Hematopoietic multipotent progenitor cell treated with erythropoietin and hydrocortisone succinate and interleukin-3 and kit ligand, for 8 days (in vitro differentiated cells): ENCODE data around the gene ERGIC1.
A peak's percentile ranks its signal among the peaks of the same experiment; 100 is the strongest.

Experiments
- DNase-seq: peaks from one replicate; pipeline ENCODE4 v3.0.0-alpha.2; 2015

ERGIC1 gene

DNA sequence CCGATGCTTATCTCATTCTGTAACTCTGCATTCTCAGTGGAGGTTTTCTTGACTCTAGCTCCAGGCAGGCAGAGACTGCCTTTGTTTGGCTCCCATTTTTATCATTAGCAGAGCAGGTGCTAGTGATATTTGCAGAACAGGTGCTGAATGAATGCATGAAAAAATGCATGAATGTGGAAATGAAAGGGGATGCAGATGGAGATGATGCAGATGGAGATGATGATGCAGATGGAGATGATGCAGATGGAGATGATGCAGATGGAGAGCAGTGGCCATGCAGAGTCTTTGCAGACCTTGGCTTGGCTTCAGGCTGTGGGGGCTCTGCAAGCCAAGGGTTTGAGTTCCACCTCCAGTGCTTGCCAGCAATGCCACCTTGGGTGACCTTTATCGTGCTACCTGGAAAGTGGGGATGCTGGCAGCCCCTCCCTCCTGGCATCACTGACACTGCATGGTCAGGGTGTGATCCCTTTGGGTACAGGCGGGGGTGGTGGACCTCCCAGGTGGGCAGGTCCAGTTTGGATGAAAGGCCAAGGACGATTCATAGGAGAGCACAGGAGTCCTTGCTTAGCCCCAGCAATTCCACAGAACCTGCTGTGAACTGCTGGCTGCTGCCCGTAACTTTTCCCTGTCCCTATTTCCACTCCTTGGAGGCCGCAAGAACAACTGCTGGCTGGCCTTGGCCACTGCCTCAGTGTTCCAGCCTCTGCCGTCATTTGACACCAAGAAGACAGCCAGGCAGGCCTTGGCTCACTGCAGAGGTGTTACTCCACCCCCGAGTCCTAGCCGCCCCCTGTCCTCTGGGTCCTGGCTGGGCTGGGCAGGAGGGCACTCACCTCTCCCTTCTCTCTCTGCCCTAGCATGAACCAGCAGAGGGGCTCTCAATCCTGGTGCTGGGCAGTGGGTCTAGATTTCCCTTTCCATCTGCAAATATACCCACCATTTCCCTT lies 33.0 kb downstream of the ERGIC1 start:
- no peak for DNase-seq

DNA sequence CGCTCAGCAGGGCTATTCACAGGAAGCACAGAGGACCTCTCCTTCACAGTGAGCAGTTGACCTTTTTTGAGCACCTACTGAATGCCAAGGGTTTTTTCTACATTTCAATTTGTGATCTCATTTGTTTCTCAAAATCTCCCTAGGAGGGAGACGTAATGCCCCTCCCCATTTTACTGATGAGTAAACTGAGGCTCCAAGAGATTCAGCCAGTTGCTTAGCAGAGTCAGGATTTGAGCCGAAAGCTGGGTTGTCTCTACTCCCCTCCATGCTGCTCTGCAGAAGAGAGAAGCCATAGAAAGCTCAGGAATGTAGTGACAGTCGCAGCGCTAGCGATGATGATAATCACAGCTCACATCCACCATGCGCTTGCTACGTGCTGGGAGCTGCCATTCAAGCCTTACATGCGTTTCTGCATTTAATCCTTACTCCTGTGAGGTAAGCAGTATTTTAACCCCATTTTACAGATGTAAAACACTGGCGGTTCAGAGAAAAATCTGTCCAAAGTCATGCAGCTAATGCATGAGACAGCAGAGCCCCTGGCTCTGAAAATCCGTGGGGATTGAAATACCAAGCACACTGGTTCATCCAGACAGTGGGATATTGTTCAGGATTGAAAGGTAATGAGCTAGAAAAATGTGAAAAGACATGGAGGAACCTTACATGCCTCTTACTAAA lies 33.8 kb downstream of the ERGIC1 start:
- DNase-seq: no peak

DNA sequence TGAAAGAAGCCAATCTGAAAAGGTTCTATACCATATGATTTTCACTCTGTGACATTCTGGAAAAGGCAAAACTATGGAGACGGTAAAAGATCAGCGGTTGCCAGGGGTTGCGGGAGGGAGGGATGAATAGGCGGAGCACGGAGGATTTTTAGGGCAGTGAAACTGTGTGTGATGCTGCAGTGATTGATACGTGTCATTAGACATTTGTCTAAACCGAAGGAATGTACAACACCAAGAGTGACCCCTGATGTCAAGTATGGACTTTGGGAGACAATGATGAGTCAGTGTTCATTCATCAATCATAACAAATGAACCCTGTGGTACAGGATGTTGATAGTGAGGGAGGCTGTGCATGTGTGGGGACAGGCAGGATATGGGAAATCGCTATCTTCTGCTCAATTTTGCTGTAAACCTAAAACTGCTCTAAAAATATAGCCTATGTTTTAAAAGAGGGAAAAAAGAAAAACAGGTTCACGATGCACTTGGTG lies 34.4 kb downstream of the ERGIC1 start:
- DNase-seq: no peak

DNA sequence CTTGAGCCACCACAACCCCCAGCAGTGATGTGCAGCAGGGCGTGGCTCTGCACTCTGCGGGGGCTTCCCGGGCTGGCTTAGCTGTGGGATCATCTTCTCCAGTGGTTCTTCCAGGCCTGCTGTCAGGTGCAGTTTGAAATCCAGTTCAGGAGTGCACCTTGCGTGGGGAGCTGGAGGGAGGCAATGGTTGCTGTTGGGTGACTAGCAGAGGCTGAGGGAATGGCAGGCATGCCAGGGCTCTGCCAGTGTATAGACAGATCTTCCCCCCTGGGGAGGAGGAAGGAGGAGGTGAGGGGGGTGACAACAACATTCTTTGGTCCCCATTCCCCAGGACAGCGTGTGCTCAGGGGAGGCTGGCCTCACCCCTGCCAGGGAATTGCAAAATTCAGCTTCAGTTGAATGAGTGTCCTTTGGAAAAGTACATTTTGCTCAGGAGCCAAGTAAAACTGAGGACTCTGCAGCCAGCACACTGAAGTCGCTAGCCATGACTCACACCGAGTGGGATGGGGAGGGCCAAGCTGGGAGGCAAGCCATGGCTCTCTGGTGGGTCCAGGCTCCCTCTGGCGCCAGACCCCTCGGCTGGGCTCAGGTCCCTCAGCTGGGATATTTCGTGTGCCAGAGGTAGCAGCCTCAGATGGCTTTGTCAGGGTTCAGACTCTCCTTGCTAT lies 35.0 kb downstream of the ERGIC1 start:
- DNase-seq: no peak

DNA sequence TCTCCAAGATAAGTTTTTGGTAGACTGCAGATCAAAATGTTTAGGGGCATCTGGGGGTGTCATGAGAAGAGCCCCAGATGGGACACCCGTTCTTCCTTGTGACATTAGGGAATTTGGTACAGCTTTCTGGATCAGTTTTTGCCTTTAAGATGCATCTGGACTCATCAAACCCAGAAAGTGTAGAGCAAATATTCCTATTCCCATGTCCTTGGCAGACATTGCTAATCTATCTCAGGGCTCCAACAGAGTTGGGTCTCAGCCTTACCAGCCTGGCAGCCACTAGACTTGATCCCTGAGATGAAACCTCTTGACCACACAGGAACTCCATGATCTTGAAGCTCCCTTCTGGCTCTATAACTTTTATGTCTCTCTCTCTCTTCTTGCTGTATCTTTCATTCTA lies 35.6 kb downstream of the ERGIC1 start:
- DNase-seq: no peak

DNA sequence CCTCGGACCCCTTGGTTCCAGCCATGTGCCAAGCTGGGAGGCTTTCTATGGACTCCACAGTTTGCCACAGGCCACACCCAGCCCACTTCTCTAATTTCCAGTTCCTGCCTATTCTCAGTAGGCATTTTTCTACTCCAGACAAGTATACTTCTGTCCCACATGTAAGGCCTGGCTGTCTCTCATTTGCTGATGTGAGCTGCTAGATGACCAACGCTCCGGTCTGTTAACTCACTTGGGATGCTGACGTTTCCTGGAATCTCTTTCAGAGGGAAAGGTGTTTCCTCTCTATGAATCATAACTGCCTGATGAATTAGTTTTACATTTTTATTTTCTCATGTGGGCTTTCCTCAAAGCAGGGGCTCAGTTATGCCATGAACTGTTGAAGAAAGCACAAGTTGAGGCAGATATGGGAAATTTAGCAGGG lies 36.3 kb downstream of the ERGIC1 start:
- DNase-seq: no peak

DNA sequence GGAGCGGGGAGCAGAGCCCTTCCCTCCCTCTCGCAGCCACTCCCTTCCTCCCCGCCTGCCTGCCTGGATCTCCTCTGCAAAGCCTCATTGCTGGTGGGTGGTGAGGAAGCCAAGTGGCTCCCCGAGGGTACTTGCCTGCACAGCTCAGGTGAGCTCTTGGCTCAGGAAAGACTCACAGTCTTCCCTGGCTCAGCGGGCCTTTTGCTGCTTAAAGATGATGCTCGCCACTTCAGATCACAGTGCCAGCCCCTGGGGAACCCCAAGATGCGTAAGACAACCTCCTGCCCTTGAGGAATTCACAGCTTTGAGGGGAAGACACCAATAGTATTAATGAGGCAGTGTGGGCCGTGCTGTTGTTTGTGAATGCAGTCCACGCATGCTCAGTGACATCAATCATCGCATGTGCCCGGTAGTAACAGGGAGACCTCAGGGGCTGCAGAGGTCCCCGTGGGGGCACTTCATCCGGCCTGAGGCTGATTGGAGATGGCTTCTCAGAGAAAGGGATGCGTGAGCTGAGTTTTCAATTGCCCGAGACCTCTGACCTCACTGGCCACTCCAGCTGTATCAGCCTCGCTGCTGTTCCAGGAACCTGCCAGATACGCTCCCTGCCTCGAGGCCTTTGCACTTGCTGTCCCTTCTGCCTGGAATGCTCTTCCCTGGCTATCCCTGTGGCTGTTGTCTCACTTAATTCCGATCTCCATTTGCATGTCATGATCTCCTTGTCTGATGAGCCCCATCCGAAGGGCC lies 36.8 kb downstream of the ERGIC1 start:
- DNase-seq: no peak

DNA sequence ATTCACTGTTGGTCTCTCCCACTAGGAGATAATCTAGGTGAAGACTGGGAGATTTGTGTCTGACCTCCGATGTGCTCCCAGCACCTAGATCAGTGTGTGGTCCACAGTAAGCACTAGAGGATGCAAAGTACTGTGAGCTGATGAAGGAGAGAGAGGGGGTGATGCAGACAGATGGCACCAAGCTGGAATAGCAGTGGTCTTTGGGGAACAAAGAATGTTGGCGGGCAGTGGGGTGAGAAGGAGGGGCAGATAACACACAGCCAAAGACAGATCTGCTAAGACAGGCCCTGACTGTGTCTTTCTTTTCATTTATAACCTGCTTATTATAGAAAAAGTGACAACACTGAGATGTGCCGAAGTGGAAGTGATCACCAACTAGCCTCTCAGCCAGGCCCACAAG lies 37.5 kb downstream of the ERGIC1 start:
- DNase-seq: no peak

DNA sequence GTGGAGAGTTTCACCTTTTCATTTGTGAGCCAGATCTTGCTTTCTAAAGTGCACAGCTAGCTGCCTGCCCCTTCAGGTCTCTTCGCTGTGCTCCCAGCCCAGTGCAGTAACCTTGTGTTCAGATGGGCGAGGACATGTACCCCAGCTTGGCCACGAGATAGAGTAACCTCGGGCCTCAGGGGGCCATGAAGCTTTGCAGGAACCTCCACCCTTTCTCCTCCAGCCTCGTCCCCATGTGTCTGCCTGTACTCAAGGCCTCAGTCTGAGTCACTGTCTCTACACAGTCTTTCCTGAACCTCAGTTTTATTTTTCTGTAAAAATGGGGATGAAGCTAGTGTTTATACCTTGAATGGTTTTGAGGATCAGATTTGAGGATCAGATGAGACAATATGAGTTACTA lies 37.9 kb downstream of the ERGIC1 start:
- DNase-seq: no peak

DNA sequence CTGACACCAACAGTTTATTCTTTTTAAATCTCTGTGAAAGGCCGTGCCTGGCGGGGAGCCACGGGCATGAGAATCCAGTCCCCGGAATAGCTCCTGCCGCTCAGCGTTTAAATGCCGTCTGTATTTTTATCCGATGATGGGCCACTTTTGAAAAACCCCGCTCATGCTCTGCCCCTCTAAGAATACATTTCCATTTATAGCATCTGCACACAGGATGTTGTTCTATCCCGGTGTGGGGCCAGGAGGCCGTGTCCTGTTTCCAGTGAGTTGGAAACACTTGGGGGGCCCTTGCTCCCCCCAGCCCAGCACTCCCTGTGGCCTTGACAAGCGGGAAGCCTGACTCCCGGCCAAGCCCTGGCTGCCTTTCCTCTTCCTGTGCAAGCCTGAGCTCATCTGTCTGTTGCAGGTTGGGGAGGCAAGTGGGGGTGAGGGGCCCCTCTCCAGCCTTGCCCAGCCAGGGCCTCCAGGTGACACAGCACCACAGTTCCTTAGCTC lies 39.0 kb downstream of the ERGIC1 start:
- no peak for DNase-seq

DNA sequence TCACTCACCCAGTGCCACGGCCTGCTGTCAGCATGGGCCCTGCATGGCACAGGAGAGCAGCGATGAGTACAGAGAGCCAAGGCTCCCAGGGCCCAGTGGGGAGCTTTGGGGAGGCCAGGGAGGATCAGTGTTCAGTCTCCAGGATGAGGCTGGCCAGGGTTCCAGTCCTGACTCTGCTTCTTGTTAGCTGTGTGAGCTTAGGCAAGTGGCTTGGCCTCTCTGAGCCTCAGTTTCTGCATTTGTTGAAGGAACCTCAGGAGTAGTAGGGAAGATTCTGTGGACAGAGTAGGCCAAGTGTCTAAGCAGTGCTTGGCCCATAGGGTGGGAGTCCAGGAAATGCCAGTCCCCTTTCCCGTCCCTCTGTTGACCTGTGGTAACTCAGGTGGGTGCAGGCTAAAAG lies 39.5 kb downstream of the ERGIC1 start:
- DNase-seq: no peak

DNA sequence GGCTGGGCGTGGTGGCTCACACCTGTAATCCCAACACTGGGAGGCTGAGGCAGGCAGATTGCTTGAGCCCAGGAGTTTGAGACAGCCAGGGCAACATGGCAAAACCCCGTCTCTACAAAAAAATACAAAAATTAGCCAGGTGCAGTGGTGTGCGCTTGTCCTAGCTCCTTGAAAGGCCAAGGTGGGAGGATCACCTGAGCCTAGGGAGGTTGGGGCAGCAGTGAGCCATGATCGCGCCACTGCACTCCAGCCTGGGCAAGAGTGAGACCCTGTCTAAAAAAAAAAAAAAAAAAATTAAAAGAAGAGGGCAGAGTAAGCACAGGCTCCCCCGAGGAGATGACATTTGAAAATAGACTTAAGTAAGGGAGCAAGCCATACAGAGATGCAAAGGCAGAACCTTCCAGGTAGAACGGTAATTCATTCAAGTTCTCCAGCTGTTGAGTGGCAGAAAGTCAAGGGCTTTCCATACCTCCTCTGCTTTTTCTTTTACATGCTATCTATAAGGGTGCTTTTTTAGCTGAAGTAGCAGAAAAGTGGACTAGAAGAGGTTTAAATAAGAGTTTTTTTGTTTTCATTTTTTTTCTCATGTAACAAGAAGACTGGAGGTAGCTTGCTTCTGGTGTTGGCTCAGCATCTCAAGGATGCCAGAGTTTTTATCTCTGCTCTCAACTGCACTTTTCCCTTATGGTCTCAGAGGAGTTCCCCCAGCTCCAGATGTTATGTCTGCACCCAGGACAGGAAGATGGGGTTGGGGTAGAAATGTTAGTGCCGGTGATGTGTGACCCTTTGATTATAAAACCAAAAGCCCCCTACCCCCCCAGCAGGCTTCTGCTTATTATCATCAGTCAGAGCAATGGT lies 40.8 kb downstream of the ERGIC1 start:
- no peak for DNase-seq

DNA sequence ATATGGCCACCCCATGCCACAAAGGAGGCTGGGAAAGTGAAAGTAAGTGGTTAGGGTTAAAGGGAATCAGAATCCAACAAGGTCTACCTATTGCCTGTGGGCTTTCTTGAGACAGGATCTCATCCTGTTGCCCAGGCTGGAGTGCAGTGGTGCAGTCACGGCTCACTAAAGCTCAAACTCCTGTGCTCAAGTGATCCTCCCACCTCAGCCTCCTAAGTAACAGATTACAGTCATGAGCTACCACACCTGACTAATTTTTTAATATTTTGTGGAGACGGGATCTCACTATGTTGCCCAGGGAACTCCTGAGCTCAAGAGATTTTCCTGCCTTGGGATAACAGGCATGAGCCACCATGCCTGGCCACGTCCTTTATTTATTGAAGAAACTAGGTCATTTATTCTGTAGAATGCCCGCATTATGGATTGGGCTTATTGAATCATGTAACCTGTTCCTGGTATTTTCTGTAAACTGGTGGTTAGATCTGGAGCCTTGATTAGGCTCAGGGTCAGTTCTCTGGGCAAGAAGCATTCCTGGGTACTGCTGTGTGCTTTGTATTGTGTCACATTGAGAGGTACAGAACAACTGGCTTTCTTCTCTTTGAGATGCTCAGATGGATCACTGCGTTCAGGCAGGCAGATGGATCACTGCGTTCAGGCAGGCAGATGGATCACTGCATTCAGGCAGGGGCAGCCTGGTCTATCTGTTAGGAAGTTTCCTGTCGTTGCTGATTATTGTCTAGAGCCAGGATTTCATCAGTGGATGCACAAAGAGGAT lies 41.6 kb downstream of the ERGIC1 start:
- no peak for DNase-seq

DNA sequence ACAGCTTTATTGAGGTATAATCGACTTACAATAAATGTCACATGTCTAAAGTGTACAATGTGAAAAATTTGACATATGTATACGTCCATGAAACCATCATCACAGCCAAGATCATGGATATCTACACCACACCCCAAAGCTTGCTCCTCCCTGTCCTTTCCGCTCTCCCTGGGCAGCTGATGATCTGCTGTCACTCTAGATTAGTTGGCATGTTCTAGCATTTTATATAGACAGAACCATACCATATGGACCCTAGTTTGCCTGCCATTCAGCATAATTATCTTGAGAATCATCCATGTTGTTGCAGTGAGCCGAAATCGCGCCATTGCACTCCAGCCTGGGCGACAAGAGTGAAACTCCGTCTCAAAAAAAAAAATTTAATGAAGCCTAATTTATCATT lies 42.5 kb downstream of the ERGIC1 start:
- DNase-seq: no peak

DNA sequence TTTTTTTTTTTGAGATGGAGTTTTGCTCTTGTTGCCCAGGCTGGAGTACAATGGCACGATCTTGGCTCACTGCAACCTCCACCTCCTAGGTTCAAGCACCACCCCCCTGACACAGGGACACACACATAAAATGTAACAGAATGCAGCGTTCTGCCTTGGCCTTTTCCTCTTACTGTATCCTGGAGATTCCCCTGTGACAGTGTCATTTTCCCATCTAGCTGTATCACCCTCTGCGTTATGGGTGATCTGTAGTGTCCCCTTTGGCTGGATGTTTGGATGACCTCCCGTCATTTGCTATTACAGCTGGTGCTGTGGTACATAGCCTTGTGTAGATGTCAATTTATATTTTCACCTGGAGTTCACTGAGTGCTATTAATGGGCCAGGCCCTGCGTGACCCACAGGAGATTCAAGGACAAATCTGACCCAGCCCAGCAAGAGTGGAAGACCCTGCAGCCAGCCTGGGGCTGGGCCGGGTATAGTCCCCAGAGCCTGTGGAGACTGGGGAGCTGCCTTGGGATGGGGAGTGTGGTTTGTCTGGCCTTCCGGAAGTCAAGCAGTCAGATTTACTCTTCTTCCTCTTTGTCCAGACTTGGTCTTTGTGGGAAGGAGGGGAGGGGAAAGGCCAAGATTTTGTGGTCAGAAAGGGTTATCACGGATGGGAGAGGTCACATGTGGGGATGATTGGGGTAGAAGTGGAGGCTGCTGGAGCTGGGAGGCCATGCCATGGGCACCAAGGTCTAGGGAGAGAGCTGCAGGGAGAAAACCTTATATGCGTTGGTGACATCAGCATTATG lies 43.6 kb downstream of the ERGIC1 start:
- no peak for DNase-seq

DNA sequence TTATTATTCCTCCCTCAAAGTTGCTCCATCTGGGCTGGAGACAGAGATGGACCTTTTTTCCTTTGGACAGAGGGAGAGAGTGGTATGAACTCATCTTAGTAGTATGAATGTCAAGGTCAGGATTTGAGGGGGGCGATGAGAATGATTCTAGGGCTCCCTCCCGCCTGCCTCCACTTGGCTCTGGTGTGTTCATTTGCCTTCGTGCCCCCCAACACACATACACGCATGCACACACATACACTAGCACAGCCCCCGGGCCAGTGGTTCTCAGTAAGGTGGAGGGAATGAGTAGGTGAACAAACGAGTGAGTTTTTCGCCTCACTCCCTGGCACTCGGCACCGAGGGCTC lies 44.5 kb downstream of the ERGIC1 start:
- DNase-seq: no peak

DNA sequence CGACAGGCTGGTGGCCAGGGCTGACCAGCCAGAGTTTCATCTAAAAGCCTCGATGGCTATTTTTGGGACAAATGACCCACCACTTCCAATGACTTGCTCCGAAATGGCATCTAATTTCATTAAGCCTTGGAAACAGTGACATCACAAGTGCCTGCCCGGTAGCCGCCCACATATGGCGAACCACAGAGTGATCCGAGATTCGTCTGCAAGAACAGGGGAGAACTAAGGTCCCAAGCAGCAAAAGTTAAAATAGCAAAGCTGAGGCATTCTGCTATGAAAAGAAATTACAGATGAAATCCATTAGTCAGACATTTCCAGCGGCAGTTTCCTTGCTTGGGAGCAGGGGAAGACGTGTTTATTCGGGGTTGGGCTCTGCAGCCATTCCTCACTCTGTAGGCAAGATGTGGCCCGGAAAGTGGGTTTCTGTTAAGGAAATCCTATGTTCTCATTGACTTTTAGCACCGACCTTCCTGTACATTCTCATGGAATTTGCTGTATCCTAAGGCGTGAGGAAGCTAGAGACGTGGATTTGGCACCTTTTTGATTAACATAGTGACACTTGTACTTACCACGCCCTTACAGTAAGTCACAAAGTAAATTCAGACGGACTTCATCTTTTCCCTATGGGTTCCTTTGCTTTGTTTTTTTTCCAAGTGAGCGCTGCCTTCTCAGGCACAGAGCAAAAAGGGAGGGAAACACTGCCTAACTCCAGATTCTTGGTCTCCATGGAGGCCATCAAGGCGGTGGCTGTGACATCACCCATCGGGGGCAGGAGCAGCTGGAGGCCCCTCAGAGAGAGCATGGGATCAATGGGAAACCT lies 45.1 kb downstream of the ERGIC1 start:
- no peak for DNase-seq

DNA sequence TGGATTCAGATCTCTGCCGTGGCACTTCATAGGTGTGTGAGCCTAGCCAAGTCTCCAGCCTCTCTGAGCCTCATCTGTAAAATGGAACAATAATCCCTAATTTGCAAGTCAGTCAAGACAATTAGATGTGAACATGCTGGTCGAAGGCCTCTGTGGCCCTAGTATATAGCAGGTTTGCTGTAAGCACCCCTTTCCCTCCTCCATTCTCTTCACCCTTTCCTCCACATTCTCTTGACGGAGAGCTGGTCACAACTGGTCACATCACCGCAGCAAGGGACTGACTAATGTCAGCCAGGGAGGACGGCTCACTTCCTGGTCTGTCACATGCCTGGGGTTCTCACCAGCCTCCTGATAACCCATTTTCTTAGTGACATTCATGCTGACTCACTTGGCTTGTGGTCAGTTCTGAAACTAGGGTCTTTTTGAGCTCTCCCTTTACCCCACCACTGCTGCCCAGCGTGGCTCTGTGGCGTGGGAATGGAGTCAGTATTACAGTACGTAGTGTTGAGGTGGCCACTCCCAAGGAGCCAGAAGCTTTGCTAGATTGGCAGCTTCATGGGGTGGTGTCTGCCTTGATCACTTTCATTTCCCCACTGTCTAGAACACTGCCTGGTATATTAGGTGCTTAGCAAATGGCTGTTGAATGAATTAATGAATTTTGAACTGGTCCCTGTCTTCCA lies 47.8 kb downstream of the ERGIC1 start:
- DNase-seq: peak; percentile 51

DNA sequence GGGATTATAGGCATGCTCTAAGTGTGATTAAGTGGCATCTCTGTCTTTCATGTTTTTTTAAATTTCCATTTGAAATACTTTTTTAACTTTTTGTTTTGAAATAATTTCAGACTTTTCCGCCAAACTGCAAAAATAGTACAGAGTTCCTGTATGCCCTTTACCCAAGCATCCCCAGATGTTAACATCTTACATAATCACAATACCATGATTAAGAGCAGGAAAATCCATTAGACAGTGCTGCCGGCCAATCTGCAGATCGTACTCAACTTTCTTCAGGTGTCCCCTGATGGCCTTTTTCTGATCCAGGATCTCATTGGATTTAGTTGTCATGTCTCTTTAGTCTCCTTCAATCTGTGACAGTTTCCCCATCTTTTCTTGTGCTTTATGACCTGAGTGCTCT lies 49.0 kb downstream of the ERGIC1 start:
- no peak for DNase-seq
